Measurements from ENCODE around the gene LRRC8D. TPM values are rescaled to one million over a fixed set of nuclear protein-coding genes. Genes with fewer than 3 reads are reported as not detected.

LRRC8D gene
- total and polyA plus RNA-seq, 2 donors from 2014 or later: 16.3 to 36.6 TPM

DNA sequence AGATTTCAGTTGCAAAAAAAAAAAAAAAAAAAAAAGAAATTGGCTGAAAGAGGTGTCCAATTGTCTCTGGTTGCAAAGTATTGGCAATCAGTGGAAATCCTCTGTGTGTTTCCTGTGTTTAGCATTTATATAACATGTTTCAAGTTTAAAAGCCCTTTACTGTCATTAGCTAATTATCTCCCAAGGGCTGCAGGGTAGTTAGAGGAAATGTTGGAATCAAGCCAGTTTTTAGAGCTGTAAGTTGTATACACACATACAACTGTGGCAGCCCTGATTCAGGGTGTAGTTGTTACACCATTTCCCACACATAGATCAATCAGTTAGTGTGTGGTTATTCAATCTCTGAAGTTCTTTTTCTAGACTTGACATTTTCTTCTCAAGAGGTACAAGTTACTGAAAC lies 165.2 kb downstream of the LRRC8D start:
- Histone ChIP-seq H3K27me3 (ENCODE audit: control insufficient read depth, insufficient read depth, low read length) (no peaks in the 10 kb centered on the region), H3K9me3 (ENCODE audit: control insufficient read depth in 2 of 3, insufficient read depth in 1 of 3, low read length in 3 of 3) (no peaks in the 10 kb centered on the region), H3K27ac (ENCODE audit: low read depth in 2 of 2, low read length in 2 of 2) (no peak overlapping the region), H3K36me3 (ENCODE audit: control insufficient read depth in 2 of 3, insufficient read depth in 3 of 3, low read length in 3 of 3) (no peaks in the 10 kb centered on the region), H3K4me3 (ENCODE audit: low read length in 3 of 3) (no peak overlapping the region), H3K4me1 (ENCODE audit: control insufficient read depth in 2 of 3, insufficient read depth in 2 of 3, low read depth in 1 of 3, low read length in 3 of 3) (no peaks in the 10 kb centered on the region), H3K9ac (ENCODE audit: low read length in 3 of 3) (no peak overlapping the region)
- TF ChIP-seq, protein P1, sequence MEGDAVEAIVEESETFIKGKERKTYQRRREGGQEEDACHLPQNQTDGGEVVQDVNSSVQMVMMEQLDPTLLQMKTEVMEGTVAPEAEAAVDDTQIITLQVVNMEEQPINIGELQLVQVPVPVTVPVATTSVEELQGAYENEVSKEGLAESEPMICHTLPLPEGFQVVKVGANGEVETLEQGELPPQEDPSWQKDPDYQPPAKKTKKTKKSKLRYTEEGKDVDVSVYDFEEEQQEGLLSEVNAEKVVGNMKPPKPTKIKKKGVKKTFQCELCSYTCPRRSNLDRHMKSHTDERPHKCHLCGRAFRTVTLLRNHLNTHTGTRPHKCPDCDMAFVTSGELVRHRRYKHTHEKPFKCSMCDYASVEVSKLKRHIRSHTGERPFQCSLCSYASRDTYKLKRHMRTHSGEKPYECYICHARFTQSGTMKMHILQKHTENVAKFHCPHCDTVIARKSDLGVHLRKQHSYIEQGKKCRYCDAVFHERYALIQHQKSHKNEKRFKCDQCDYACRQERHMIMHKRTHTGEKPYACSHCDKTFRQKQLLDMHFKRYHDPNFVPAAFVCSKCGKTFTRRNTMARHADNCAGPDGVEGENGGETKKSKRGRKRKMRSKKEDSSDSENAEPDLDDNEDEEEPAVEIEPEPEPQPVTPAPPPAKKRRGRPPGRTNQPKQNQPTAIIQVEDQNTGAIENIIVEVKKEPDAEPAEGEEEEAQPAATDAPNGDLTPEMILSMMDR (IDR thresholded peaks at IDR 0.05; ENCODE audit: borderline replicate concordance, extremely low read depth, insufficient read depth): no peak
- DNase-seq: no peak
- FAIRE-seq: no peak
- intact Hi-C loops (cut with DNase I): loop anchor here (5.0 kb wide), 1 partner anchor 184 kb away; no protein-coding TSS in a partner anchor

Other genes with a start within 250 kb of the LRRC8D start
- gene LRRC8C, start 187.9 kb upstream of the LRRC8D start, total RNA-seq: 12.7 TPM
- 2.6 TPM for gene LRRC8C, start 187.9 kb upstream of the LRRC8D start, polyA plus RNA-seq (ENCODE audit: insufficient read depth, low read depth, low replicate concordance)
- gene ZNF326, start 174.1 kb downstream of the LRRC8D start, total RNA-seq: 25.6 TPM
- gene ZNF326, start 174.1 kb downstream of the LRRC8D start, polyA plus RNA-seq (ENCODE audit: insufficient read depth, low read depth, low replicate concordance): 10.6 TPM

Data from kidney (tissue), 14 donors.